SK-N-MC (cell line): ENCODE results near the gene RNF38.

Experiments
- EZH2 ChIP-seq: fragments of 200-600 bp; sonication (generic); IDR thresholded peaks from one replicate; pipeline ENCODE4 v1.6.1; 2017; ENCODE audit warnings: antibody characterized with exemption
- POLR2AphosphoS5 ChIP-seq: IDR thresholded peaks from 2 replicates; pipeline ENCODE4 v1.6.1; 2012; ENCODE audit warnings: mild to moderate bottlenecking, low read depth, low read length, borderline replicate concordance

GRCh38 chr9:36293171-36293570 lies 106.9 kb downstream of the RNF38 start:
- TF ChIP-seq EZH2 (no peak), POLR2AphosphoS5 (no peak)
